Measurements from ENCODE around the gene FAM131B.
"Not testable (repeated sequence)": the region's sequence is repeated elsewhere in the genome, so short reads cannot be mapped to it uniquely, and the experiment has no call there.

Gene FAM131B

DNA sequence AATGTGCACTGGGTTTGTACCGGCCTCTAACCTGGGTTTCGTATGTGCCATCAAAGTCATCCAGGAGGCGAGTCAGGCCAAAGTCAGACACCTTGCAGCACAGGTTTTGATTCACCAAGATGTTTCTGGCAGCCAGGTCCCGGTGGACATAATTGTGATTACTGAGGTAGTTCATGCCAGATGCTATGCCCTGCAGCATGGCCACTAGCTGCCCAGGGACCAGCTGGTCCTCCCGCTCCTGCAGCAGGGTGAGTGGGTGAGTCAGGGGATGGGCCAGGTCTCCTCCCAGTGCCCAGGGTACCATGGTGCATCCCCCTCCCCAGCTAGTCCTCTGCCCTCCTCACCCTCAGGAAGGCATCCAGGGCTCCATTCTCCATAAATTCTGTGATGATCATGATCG, 32.3 kb upstream of the FAM131B start:
- no peak for DNase-seq

DNA sequence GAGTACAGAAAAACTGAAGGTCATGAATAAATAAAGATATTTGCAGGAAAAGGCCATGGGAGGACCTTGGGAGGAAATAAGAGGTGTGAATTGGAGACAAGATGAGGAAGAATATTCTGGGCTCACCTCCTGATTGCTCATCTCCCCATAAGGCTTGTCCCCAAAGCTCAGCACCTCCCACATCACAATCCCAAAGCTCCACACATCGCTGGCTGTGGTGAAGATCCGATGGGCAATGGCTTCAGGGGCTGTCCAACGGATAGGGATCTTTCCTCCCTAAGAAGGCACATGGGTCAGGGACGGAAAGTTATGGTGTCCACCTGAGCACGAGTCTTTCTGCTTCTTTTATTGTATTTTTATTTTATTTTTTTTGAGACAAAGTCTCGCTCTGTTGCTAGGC, 31.6 kb upstream of the FAM131B start:
- no peak for DNase-seq

GRCh38 chr7:143393267-143394041, 30.9 kb upstream of the FAM131B start:
- no peak for DNase-seq

DNA sequence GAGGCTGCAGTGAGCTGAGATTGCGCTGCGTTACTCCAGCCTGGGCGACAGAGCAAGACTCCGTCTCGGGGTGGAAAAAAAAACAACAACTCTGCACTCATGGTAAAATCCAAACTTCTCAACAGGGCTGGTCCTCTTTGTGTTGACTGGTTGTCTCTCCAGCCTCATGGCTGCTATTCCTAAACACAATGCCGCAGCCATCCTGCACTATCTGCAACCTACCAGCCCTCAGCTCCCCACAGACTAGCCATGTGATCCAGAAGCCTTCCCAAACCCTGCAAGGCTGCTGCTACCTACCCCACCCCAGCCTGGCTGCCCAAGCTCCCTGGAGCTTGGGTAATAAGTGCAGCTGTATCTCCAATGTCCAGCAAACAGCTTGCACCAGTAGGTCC, 30.4 kb upstream of the FAM131B start:
- no peak for DNase-seq

DNA sequence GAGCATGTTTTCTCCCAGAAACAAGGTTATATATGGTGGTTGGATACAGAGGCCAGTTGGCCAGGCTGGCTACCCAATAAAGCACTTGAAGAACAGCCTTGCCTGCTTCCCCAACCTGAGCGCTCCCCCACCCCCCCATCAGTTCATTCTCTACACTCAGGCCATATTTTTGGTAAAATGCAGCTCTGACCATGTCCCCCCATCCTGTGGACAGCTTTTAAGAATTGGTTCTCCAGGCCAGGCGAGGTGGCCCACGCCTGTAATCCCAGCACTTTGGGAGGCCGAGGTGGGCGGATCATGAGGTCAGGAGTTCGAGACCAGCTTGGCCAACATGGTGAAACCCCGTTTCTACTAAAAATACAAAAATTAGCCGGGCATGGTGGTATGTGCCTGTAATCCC, 29.9 kb upstream of the FAM131B start:
- not testable (repeated sequence) for DNase-seq

GRCh38 chr7:143391462-143392404, 29.2 kb upstream of the FAM131B start:
- no peak for DNase-seq

DNA sequence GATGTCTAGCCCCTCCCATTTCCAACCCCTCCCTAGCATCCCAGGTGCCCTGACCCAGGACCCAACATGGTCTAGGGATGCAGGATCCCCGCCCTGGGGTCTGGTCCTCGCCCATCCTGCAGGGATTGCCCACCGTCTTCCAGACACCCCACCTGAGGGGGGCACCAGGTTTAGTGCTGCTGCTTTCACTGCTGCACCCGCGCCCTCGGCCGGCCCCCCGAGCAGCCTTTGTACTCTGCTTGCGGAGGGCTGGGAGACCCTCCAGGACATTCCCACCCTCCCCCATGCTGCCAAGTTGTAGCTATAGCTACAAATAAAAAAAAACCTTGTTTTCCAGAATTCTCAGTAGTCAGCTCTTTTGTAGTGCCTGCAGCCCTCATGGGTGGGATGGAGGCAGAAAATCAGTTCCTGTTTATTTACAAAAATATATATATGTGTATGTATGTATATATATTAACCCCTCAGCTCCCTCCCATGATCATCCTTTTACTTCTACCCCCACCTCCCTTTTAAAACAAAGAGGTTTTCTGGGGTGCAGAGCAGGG, 28.3 kb upstream of the FAM131B start:
- no peak for DNase-seq

- DNase-seq, result no peak
Measured at GRCh38 chr7:143390104-143390772, 27.7 kb upstream of the FAM131B start.

DNA sequence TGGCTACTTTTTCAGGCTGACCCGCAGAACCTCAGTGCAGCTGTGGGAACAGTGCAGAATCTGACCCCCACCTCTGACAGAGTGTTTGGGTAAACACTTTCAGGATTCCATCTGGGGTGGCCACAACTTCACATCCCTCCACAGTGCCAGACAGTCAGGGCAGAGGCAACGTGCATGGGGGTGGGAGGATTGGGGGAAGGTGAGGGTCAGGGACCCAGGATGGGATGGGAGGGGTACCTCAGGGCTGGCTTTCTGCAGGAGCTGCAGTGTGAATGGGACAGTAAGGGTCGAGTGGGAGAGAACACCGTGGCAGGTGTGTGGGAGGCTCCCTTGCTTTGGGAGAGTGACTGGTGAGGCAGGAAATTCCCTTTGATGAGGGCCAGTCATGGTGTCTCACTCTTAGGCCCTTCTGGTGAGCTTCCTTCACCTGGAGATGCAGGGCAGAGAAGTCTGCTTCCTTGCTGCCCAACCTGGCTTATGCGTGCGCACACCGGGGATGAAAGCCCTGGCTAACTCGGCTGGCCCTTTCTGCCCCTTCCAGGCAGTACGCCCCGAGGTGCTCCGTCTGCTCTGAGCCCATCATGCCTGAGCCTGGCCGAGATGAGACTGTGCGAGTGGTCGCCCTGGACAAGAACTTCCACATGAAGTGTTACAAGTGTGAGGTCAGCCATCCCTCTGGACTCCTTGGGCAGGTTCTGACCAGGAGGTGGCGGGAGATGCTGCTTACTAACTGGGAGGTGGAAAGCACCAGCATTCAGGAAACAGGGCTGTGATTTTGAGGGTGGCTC, 27.0 kb upstream of the FAM131B start:
- no peak for DNase-seq

- no peak for DNase-seq
Measured at GRCh38 chr7:143388491-143389101, 26.1 kb upstream of the FAM131B start.

DNA sequence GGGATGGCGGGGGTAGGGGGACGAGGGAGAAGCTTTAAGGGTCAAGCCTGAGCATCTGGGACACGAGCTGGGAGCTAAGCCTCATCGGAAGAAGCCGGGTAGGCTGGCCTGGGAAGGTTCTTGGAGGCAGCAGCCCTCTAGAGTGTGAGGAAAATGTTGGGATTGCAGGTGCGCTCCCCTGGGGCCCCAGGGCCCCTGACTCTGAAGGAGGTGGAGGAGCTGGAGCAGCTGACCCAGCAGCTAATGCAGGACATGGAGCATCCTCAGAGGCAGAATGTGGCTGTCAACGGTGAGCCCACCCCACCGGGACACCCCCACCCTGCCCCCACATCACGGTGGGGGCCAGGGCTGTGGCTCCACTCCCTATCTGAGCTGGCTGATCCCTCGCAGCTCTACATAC, 25.5 kb upstream of the FAM131B start:
- DNase-seq, result no peak

- no peak for DNase-seq
Measured at GRCh38 chr7:143387156-143387975, 24.9 kb upstream of the FAM131B start.

- no peak for DNase-seq
Measured at GRCh38 chr7:143385891-143386781, 23.6 kb upstream of the FAM131B start.

GRCh38 chr7:143384661-143385631, 22.4 kb upstream of the FAM131B start:
- DNase-seq, result no peak

DNA sequence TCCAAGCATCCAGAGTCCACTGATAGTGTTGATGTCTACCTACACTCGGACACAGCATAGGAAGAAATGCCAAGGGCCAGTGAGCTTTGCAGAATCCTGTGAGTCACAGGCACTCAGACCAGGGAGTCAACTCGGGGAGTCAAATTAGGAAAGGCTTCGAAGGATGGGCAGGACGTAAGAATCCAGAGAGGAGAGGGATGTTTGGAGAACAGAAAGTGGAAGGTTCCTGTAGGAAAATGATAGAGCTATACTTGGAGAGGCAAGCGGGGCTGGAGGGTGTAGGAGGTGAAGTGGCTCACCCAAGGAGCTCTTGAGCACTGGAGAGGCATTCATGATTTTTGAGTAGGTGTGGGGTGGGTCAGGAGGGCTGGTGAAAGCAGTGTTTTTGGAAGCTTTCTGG, 21.6 kb upstream of the FAM131B start:
- DNase-seq, result no peak

- no peak for DNase-seq
Measured at GRCh38 chr7:143383642-143383957, 21.1 kb upstream of the FAM131B start.

DNA sequence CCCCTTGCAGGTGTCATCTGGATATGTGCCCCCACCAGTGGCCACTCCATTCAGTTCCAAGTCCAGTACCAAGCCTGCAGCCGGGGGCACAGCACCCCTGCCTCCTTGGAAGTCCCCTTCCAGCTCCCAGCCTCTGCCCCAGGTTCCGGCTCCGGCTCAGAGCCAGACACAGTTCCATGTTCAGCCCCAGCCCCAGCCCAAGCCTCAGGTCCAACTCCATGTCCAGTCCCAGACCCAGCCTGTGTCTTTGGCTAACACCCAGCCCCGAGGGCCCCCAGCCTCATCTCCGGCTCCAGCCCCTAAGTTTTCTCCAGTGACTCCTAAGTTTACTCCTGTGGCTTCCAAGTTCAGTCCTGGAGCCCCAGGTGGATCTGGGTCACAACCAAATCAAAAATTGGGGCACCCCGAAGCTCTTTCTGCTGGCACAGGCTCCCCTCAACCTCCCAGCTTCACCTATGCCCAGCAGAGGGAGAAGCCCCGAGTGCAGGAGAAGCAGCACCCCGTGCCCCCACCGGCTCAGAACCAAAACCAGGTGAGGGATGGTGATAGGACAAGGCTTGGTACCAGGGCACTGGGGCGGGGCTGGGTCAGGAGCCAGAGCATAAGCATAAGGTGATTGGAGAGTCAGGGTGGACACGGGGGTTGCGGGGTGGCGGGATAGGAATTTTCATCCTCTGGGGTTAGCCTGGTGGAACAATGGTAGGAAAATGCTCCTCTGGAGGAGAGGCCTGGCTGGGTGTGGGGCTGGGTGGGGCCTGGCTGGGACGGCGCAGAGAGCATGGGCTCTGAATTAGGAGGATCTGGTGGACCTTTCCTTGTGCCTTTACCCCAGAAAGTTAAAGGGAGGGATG, 20.5 kb upstream of the FAM131B start:
- DNase-seq, result no peak
